SK-N-SH (cell line): ENCODE data around the gene CDHR3. TPM values are rescaled to one million over a fixed set of nuclear protein-coding genes. Genes with fewer than 3 reads are reported as not detected.

ENCODE experiments used
- CTCF ChIA-PET: fragments of 300-600, 350-600 bp; formaldehyde crosslinking; extraction: SDS; loops from one replicate; lab custom pipeline; 2021; lab: Yijun Ruan, JAX
- POLR2A ChIA-PET: fragments of 350-600 bp; sonication (Branson Sonifier 250); formaldehyde crosslinking; extraction: SDS; loops from one replicate; lab custom pipeline; 2020; ENCODE audit warnings: antibody characterized with exemption, inconsistent platforms; lab: Yijun Ruan, JAX
- DNase-seq: peaks from one replicate; pipeline ENCODE4 v3.0.0; 2012
- H2AFZ ChIP-seq: fragments of 200-600 bp; sonication (generic); 2 replicates; pipeline ENCODE4 v1.8.1; 2016; ENCODE audit warnings: antibody characterized with exemption, mild to moderate bottlenecking, low read depth
- H3F3A ChIP-seq: fragments of 200-600 bp; sonication (generic); replicated peaks from 2 replicates; pipeline ENCODE3; 2016; ENCODE audit warnings: antibody characterized with exemption, mild to moderate bottlenecking; ENCODE audit not compliant: insufficient read depth
- H3K27ac ChIP-seq, 2 experiments: fragments of 200-500 bp in 1 of 2; fragments of 200-600 bp in 1 of 2; sonication (Bioruptor generic) in 1 of 2; sonication (generic), shearing (Covaris generic) in 1 of 2; 2 replicates each; pipeline versions ENCODE4 v1.5.1 to v1.6.1; 2014 to 2016; ENCODE audit warnings: low read depth in 2 of 2, inconsistent platforms in 1 of 2, low read length in 1 of 2, mild to moderate bottlenecking in 1 of 2, mixed read lengths in 1 of 2
- H3K27me3 ChIP-seq: fragments of 200-600 bp; sonication (generic), shearing (Covaris generic); 2 replicates; pipeline ENCODE4 v1.6.1; 2016; ENCODE audit warnings: mixed run types; ENCODE audit not compliant: insufficient read depth
- H3K36me3 ChIP-seq, 2 experiments: fragments of 200-500 bp in 1 of 2; fragments of 200-600 bp in 1 of 2; sonication (Bioruptor generic) in 1 of 2; sonication (generic) in 1 of 2; replicated peaks in 1 of 2; 2 replicates each; pipeline versions ENCODE3 to v1.5.1; 2014 to 2016; ENCODE audit warnings: low read length in 1 of 2, mild to moderate bottlenecking in 1 of 2; ENCODE audit not compliant: insufficient read depth in 2 of 2, control insufficient read depth in 1 of 2
- H3K4me1 ChIP-seq, 2 experiments: fragments of 200-500 bp in 1 of 2; fragments of 200-600 bp in 1 of 2; sonication (Bioruptor generic) in 1 of 2; sonication (generic), shearing (Covaris generic) in 1 of 2; 2 replicates each; pipeline versions ENCODE4 v1.5.1 to v1.6.1; 2014 to 2016; ENCODE audit warnings: low read depth in 1 of 2, low read length in 1 of 2, mixed run types in 1 of 2; ENCODE audit not compliant: insufficient read depth in 2 of 2, control insufficient read depth in 1 of 2
- H3K4me2 ChIP-seq: fragments of 200-600 bp; sonication (generic), shearing (Covaris generic); 2 replicates; pipeline ENCODE4 v1.6.1; 2017; ENCODE audit warnings: mixed run types
- H3K4me3 ChIP-seq, 2 experiments: fragments of 200-500 bp in 1 of 2; fragments of 200-600 bp in 1 of 2; sonication (Bioruptor generic) in 1 of 2; sonication (generic), shearing (Covaris generic) in 1 of 2; 2 replicates each; pipeline versions ENCODE4 v1.5.1 to v1.8.1; 2014 to 2016; ENCODE audit warnings: low read depth in 2 of 2, inconsistent platforms in 1 of 2, low read length in 1 of 2, mild to moderate bottlenecking in 1 of 2, mixed read lengths in 1 of 2, moderate library complexity in 1 of 2
- H3K79me2 ChIP-seq: fragments of 200-600 bp; sonication (generic); 2 replicates; pipeline ENCODE4 v1.8.1; 2017; ENCODE audit warnings: mild to moderate bottlenecking; ENCODE audit not compliant: insufficient read depth
- H3K9ac ChIP-seq: fragments of 200-600 bp; sonication (generic); 2 replicates; pipeline ENCODE4 v1.6.1; 2017; ENCODE audit warnings: mixed run types
- H3K9me2 ChIP-seq: fragments of 200-600 bp; sonication (generic); 2 replicates; pipeline ENCODE4 v1.6.1; 2017; ENCODE audit warnings: mixed run types
- H3K9me3 ChIP-seq: fragments of 200-600 bp; sonication (generic); 2 replicates; pipeline ENCODE4 v1.6.1; 2017; ENCODE audit warnings: mixed run types, mild to moderate bottlenecking, moderate library complexity
- H4K20me1 ChIP-seq: fragments of 200-600 bp; sonication (generic); 2 replicates; pipeline ENCODE4 v1.6.1; 2017; ENCODE audit warnings: mild to moderate bottlenecking, mixed run types; ENCODE audit not compliant: insufficient read depth
- CHD2 ChIP-seq: fragments of 150-350 bp; IDR thresholded peaks from 2 replicates; pipeline ENCODE4 v1.6.1; 2018; ENCODE audit warnings: low read length; ENCODE audit not compliant: partially characterized antibody
- ELF1 ChIP-seq: IDR thresholded peaks from 2 replicates; pipeline ENCODE4 v1.4.0; 2012
- EP300 ChIP-seq, 2 experiments: IDR thresholded peaks; 2 replicates each; pipeline versions ENCODE4 v1.4.0 to v1.6.1; 2012; ENCODE audit warnings: borderline replicate concordance in 1 of 2, low read depth in 1 of 2, low read length in 1 of 2
- EZH2phosphoT487 ChIP-seq: fragments of 200-600 bp; sonication (generic); IDR thresholded peaks from 2 replicates; pipeline ENCODE4 v1.6.1; 2017; ENCODE audit warnings: low read depth, mixed run types, mild to moderate bottlenecking, antibody characterized with exemption, moderate library complexity, borderline replicate concordance
- FOSL2 ChIP-seq: IDR thresholded peaks from 2 replicates; pipeline ENCODE4 v1.4.0; 2012; ENCODE audit warnings: low read depth, mild to moderate bottlenecking, moderate library complexity, borderline replicate concordance
- FOXJ3 ChIP-seq: sonication (generic); formaldehyde crosslinking; IDR thresholded peaks from 2 replicates; pipeline ENCODE4 v1.5.1; 2020; ENCODE audit warnings: mild to moderate bottlenecking, missing genetic modification reagents
- GABPA ChIP-seq: IDR thresholded peaks from 2 replicates; pipeline ENCODE4 v1.4.0; 2012; ENCODE audit warnings: low read depth, mild to moderate bottlenecking
- MXI1 ChIP-seq: IDR thresholded peaks from 2 replicates; pipeline ENCODE4 v1.6.1; 2012; ENCODE audit warnings: mild to moderate bottlenecking, low read depth, low read length, improper control_type of control experiment
- RCOR1 ChIP-seq: fragments of 150-350 bp; IDR thresholded peaks from 2 replicates; pipeline ENCODE4 v1.6.1; 2017; ENCODE audit warnings: antibody characterized with exemption, low read length
- RFX5 ChIP-seq: IDR thresholded peaks from 2 replicates; pipeline ENCODE4 v1.6.1; 2012; ENCODE audit warnings: mild to moderate bottlenecking, improper control_type of control experiment, low read length
- TAF1 ChIP-seq: IDR thresholded peaks from 2 replicates; pipeline ENCODE4 v1.6.1; 2012; ENCODE audit warnings: low read depth, mild to moderate bottlenecking, low read length, moderate library complexity, borderline replicate concordance
- TCF12 ChIP-seq: IDR thresholded peaks from 2 replicates; pipeline ENCODE4 v1.4.0; 2012
- YY1 ChIP-seq: IDR thresholded peaks from 2 replicates; pipeline ENCODE4 v1.4.0; 2012; ENCODE audit warnings: low read depth, mild to moderate bottlenecking
- ZBTB33 ChIP-seq: IDR thresholded peaks from 2 replicates; pipeline ENCODE4 v1.4.0; 2012; ENCODE audit warnings: low read depth, borderline replicate concordance
- polyA plus RNA-seq, 3 experiments: library from polyadenylated mRNA; depleted of rRNA; stranded (reverse); fragments of >200 nt; gene quantifications; 2 replicates each; pipeline ENCODE4 v1.2.3, GENCODE V29; 2012
- TF ChIP-seq, protein P1 (sequence below): IDR thresholded peaks from 2 replicates; pipeline ENCODE4 v1.4.0; 2012; ENCODE audit warnings: low read depth, borderline replicate concordance
- TF ChIP-seq, protein P2 (sequence below): fragments of 150-350 bp; IDR thresholded peaks from 2 replicates; pipeline ENCODE4 v1.6.1; 2016; ENCODE audit warnings: mild to moderate bottlenecking, low read depth, low read length
- TF ChIP-seq, protein P3 (sequence below): fragments of 150-350 bp; IDR thresholded peaks from 2 replicates; pipeline ENCODE4 v1.6.1; 2017; ENCODE audit warnings: antibody characterized with exemption, low read length, low read depth, borderline replicate concordance

Gene CDHR3
- polyA plus RNA-seq, 1 of the 3 experiments (the other 2 are of a cell fraction) = 7.5 TPM

- TF ChIP-seq EP300 (IDR thresholded peaks at IDR 0.05; ENCODE audit: borderline replicate concordance in 1 of 2, low read depth in 1 of 2, low read length in 1 of 2) = peak in 1 of 2 experiments; percentile 95; a peak in 2 of 4 replicates
- peak; percentile 97 for TF ChIP-seq RCOR1
- no peak; the same call in 1 of the 2 replicates for TF ChIP-seq TCF12
- TF ChIP-seq YY1 = no peak
- no peak for TF ChIP-seq RFX5
- TF ChIP-seq, protein P1, sequence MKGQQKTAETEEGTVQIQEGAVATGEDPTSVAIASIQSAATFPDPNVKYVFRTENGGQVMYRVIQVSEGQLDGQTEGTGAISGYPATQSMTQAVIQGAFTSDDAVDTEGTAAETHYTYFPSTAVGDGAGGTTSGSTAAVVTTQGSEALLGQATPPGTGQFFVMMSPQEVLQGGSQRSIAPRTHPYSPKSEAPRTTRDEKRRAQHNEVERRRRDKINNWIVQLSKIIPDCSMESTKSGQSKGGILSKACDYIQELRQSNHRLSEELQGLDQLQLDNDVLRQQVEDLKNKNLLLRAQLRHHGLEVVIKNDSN = no peak
- no peak for TF ChIP-seq ZBTB33
- TF ChIP-seq FOXJ3 (CRISPR knock-in tag) = peak; percentile 98
- no peak for TF ChIP-seq FOSL2
- peak; percentile 95 for TF ChIP-seq MXI1
- TF ChIP-seq, protein P2, sequence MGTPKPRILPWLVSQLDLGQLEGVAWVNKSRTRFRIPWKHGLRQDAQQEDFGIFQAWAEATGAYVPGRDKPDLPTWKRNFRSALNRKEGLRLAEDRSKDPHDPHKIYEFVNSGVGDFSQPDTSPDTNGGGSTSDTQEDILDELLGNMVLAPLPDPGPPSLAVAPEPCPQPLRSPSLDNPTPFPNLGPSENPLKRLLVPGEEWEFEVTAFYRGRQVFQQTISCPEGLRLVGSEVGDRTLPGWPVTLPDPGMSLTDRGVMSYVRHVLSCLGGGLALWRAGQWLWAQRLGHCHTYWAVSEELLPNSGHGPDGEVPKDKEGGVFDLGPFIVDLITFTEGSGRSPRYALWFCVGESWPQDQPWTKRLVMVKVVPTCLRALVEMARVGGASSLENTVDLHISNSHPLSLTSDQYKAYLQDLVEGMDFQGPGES = peak; percentile 41; the same call in 1 of the 2 replicates
- TF ChIP-seq, all 33 proteins: peak for 8
Observed at GRCh38 chr7:105940109-105940508, 23.0 kb upstream of the CDHR3 start (continued).

- H3K9me3 ChIP-seq = no peaks in the 10 kb centered on the region
- no peaks in the 10 kb centered on the region for H3K27me3 ChIP-seq
- no peaks in the 10 kb centered on the region for H3K9me2 ChIP-seq
- H2AFZ ChIP-seq = no peak overlapping the region
- no peaks in the 10 kb centered on the region for H3K36me3 ChIP-seq
- H3K79me2 ChIP-seq = no peaks in the 10 kb centered on the region
- H3K27ac ChIP-seq = no peak overlapping the region
- no peak for DNase-seq
- ChIA-PET POLR2A (no interaction called here), CTCF (interaction anchor here (0.5 kb wide), 1 partner anchor 118 kb away, joined by 3 read pairs; no protein-coding TSS in a partner anchor)
- no peak overlapping the region for H3K4me2 ChIP-seq
- TF ChIP-seq, protein P3, sequence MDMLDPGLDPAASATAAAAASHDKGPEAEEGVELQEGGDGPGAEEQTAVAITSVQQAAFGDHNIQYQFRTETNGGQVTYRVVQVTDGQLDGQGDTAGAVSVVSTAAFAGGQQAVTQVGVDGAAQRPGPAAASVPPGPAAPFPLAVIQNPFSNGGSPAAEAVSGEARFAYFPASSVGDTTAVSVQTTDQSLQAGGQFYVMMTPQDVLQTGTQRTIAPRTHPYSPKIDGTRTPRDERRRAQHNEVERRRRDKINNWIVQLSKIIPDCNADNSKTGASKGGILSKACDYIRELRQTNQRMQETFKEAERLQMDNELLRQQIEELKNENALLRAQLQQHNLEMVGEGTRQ = no peak
- TF ChIP-seq CHD2 (no peak), TAF1 (no peak), EZH2phosphoT487 (no peak), TCF12 (no peak), GABPA (no peak), ELF1 (no peak)
- H3F3A ChIP-seq = no peaks in the 10 kb centered on the region
- H4K20me1 ChIP-seq = no peaks in the 10 kb centered on the region
- H3K9ac ChIP-seq = no peak overlapping the region
- no peak overlapping the region for H3K4me3 ChIP-seq
- peaks cover 0 to 29% of the 10 kb centered on the region in 2 experiments; a peak in 2 of 4 replicates for H3K4me1 ChIP-seq
Observed at GRCh38 chr7:105941596-105941995, 21.5 kb upstream of the CDHR3 start.
